Measurements from ENCODE around the gene KCND2. TPM values are rescaled to one million over a fixed set of nuclear protein-coding genes. Genes with fewer than 3 reads are reported as not detected.

Gene KCND2
- total RNA-seq, 1 donor from 2014 or later = 0.38 TPM

DNA sequence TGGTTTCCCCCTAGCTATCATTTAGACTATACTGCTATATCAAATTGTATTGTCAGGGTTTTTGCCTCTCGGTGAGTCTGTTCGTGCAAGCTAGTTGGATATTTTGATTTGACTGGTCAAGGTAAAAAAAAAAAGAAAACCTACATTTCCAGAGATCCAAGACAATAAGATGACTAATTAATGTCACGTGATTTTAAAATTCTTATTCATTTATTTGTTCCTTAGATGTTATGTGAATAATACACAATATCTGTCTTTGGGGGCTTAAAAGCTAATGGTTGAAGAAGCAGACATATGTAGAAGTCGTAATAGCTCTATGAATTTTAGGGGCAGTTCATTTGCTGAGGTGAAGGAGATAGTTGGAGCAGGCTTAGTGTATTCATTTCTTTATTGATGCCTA is 191.1 kb downstream of the KCND2 start:
- DNase-seq (no peak), ATAC-seq (no peak)
- TF ChIP-seq, protein P1, sequence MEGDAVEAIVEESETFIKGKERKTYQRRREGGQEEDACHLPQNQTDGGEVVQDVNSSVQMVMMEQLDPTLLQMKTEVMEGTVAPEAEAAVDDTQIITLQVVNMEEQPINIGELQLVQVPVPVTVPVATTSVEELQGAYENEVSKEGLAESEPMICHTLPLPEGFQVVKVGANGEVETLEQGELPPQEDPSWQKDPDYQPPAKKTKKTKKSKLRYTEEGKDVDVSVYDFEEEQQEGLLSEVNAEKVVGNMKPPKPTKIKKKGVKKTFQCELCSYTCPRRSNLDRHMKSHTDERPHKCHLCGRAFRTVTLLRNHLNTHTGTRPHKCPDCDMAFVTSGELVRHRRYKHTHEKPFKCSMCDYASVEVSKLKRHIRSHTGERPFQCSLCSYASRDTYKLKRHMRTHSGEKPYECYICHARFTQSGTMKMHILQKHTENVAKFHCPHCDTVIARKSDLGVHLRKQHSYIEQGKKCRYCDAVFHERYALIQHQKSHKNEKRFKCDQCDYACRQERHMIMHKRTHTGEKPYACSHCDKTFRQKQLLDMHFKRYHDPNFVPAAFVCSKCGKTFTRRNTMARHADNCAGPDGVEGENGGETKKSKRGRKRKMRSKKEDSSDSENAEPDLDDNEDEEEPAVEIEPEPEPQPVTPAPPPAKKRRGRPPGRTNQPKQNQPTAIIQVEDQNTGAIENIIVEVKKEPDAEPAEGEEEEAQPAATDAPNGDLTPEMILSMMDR (IDR thresholded peaks at IDR 0.05) = no peak
- Histone ChIP-seq H3K4me3 (no peak overlapping the region), H3K9me3 (no peaks in the 10 kb centered on the region), H3K27me3 (ENCODE audit: low read depth) (no peaks in the 10 kb centered on the region), H3K4me1 (no peaks in the 10 kb centered on the region), H3K36me3 (no peaks in the 10 kb centered on the region), H3K27ac (no peak overlapping the region)
- intact Hi-C loops (cut with DNase I) = no loop called here

DNA sequence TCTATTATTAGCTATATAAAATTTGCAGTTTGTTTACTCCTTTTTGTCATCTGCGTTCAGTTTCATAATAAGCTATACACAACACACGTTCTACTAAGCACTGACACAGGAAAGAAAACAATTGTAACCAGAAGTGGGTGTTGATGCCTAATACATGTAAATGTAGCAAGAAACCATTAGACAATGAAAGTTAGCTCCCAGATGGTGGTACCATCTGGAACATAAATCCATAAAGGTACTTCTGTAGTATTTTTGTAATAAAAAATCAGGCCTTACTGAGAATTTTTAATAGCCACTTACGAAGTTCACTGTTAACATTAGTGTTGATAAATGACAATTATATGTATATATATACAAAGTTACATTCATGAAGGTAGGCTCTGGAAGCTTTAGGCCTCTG is 194.7 kb downstream of the KCND2 start:
- Histone ChIP-seq H3K27me3 (ENCODE audit: low read depth) (no peaks in the 10 kb centered on the region), H3K9me3 (no peaks in the 10 kb centered on the region), H3K27ac (no peak overlapping the region), H3K36me3 (no peaks in the 10 kb centered on the region), H3K4me3 (no peak overlapping the region), H3K4me1 (no peaks in the 10 kb centered on the region)
- TF ChIP-seq, protein P1 (IDR thresholded peaks at IDR 0.05) = no peak
- intact Hi-C loops (cut with DNase I) = no loop called here
- ATAC-seq = no peak
- DNase-seq = no peak

DNA sequence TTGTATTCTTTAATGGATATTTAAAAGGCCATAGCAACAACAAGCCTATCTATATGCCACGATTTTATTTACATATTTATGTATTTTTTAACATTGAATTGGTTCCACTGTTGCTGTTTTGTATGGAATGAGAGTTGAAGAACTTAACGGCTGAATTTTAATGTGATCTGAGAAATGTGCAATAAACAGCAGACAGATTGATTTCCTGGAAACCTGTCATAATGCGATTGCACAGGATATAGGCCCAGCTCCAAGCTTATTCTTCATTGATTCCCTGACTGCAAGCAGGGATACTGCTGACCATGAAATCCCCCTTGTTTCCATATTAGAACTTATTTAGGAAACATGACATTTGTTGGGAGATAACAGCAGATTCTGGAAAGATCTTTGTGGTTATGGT is 195.6 kb downstream of the KCND2 start:
- DNase-seq = no peak
- Histone ChIP-seq H3K4me3 (no peak overlapping the region), H3K9me3 (no peaks in the 10 kb centered on the region), H3K27me3 (ENCODE audit: low read depth) (no peaks in the 10 kb centered on the region), H3K4me1 (no peaks in the 10 kb centered on the region), H3K36me3 (no peaks in the 10 kb centered on the region), H3K27ac (no peak overlapping the region)
- TF ChIP-seq, protein P1 (IDR thresholded peaks at IDR 0.05) = no peak
- ATAC-seq = no peak
- intact Hi-C loops (cut with DNase I) = no loop called here

DNA sequence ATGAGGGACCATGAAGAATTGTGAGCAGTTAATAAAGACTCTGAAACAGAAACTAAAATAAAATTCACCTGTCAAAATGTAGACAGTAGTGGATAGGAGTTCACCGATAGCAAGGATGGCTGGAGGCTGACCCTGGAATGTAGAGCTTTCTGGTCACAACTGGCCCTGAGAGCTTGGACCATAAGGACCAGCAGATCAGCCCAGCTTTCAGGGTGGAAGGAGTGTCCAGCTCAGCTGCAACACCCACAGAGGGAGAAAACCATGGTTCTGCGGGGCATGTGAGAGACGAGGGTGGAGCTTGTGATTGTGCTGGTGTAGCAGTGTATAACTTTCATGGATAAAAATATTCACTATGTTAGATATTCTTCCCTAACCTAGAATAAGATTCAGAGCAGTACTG is 199.9 kb downstream of the KCND2 start:
- TF ChIP-seq, protein P1 (IDR thresholded peaks at IDR 0.05) = no peak
- no peak for ATAC-seq
- H3K27me3 ChIP-seq (ENCODE audit: low read depth) = no peaks in the 10 kb centered on the region
- no peaks in the 10 kb centered on the region for H3K9me3 ChIP-seq
- H3K27ac ChIP-seq = no peak overlapping the region
- no peak for DNase-seq
- no peaks in the 10 kb centered on the region for H3K4me1 ChIP-seq
- intact Hi-C loops (cut with DNase I) = no loop called here
- H3K4me3 ChIP-seq = no peak overlapping the region
- H3K36me3 ChIP-seq = no peaks in the 10 kb centered on the region

DNA sequence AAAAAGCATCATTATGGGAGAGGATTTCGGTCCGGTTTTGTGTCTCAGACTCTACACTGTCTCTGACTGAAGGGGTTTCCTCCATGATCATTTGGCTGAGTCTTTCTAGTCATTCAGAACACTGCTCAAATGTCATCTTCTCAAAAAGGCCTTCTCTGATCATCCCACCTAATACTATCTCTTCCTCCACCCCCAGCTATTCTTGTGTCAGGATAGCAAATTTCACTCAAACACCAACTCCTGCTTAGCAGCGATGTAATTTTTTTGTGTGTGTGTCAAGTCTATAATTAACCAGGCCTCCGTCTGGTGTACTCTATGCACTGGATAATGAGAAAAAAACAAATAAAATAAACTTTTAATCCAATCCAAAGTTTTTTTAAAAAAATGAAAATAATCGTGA is 200.4 kb downstream of the KCND2 start:
- TF ChIP-seq, protein P1 (IDR thresholded peaks at IDR 0.05) = no peak
- H3K9me3 ChIP-seq = no peaks in the 10 kb centered on the region
- no peaks in the 10 kb centered on the region for H3K36me3 ChIP-seq
- DNase-seq (no peak), ATAC-seq (no peak)
- no peaks in the 10 kb centered on the region for H3K27me3 ChIP-seq (ENCODE audit: low read depth)
- H3K27ac ChIP-seq = no peak overlapping the region
- H3K4me3 ChIP-seq = no peak overlapping the region
- intact Hi-C loops (cut with DNase I) = no loop called here
- no peaks in the 10 kb centered on the region for H3K4me1 ChIP-seq

DNA sequence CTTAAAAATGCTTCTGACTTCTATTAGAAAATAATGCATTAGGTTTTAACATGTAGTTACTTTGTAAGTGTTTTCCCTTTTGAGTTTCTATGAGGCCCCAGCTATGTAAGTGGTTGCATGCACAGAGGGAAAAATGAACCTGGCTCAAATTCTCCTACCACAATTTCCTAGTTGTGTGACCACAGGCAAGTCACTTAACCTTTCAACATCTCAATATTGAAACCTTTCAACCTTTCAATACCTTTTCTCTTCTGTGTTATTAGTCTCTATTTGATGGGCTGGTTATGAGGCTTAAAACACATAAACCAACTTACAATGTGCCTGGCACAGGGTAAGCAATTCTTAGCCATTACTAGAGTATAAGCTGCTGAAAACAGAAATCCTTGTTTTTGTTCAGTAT is 203.0 kb downstream of the KCND2 start:
- TF ChIP-seq, protein P1 (IDR thresholded peaks at IDR 0.05) = no peak

More for the DNA sequence above, 203.0 kb downstream of the KCND2 start:
- ATAC-seq (no peak), DNase-seq (no peak)
- H3K4me1 ChIP-seq = no peaks in the 10 kb centered on the region
- no peaks in the 10 kb centered on the region for H3K36me3 ChIP-seq
- intact Hi-C loops (cut with DNase I) = no loop called here
- H3K4me3 ChIP-seq = no peak overlapping the region
- H3K27me3 ChIP-seq (ENCODE audit: low read depth) = no peaks in the 10 kb centered on the region
- H3K27ac ChIP-seq = no peak overlapping the region
- no peaks in the 10 kb centered on the region for H3K9me3 ChIP-seq
